ENCODE data around the gene MYH9. TPM values are rescaled to one million over a fixed set of nuclear protein-coding genes. Genes with fewer than 3 reads are reported as not detected.

The MYH9 gene
- total and polyA plus RNA-seq, 10 donors: 59.8 to 1,376 (median 711) TPM

DNA sequence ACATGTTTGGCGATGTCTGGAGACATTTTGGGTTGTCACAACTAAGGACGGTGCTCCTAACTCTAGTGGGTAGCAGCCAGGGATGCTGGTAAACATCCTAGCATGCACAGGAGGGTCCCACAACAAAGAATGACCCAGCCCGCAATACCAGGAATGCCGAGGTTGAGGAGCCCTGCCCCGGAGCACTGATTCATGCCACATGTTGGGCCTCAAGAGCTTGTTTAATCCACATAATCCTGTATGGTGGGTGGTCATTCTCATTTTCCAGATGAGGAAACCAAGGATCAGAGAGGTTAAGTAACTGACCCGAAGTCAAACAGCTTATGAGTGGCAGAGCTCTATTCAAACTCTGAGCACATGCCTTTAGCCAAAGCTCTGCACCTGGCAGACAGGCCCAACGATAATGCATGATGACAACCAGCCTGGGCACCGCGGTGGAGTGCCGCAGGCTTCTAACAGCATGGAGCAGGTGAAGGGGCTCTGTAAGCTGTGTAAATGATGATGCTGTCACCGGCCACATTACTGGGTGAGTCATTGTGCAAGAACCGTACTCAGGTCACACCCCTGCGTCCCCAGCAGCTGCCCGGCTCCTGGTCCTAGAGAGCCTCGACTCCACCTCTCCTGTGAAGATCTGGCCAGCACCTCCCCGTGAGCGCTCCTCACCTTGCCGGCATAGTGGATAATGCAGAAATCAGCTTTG, 76.2 kb downstream of the MYH9 start:
- peak overlapping the region in 1 of 8 donors; percentile 33 for H3K27ac ChIP-seq

DNA sequence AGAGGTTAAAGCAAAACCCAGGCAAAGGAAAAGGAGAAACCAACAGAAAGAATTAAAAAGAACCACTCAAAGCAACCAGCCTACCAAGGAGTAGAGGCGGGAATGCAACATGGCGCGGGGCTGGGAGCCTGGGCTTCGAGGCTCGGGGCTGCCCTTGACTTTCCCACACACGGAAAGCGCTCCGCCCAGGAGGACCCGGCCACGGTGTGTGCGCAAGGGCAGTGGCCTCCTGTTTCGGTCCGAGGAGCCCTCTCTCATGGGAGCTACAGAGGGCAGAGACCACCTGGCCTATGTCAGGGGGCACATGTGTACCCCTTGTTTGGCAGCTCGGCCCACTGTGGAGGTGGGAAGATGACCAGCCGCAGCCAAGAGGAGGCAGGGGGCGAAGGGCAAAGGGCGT, 78.9 kb downstream of the MYH9 start:
- Histone ChIP-seq H3K27ac (peak overlapping the region in 5 of 8 donors; percentile 5 to 62 (median 40)), H3K4me1 (peaks cover 0 to 37% (median 0%) of the 10 kb centered on the region in 6 donors), H3K27me3 (replicated peaks in 1 of 7) (no peaks in the 10 kb centered on the region), H3K4me3 (no peak overlapping the region), H3K36me3 (peaks cover 31 to 100% (median 97%) of the 10 kb centered on the region in 6 donors), H3K9me3 (no peaks in the 10 kb centered on the region)
- intact Hi-C loops (cut with DNase I; ENCODE audit: low total_unique reads): no loop called here
- peak; percentile 52 to 86 (median 71) for TF ChIP-seq POLR2AphosphoS5 (IDR thresholded peaks at IDR 0.05)
- TF ChIP-seq, protein P1, sequence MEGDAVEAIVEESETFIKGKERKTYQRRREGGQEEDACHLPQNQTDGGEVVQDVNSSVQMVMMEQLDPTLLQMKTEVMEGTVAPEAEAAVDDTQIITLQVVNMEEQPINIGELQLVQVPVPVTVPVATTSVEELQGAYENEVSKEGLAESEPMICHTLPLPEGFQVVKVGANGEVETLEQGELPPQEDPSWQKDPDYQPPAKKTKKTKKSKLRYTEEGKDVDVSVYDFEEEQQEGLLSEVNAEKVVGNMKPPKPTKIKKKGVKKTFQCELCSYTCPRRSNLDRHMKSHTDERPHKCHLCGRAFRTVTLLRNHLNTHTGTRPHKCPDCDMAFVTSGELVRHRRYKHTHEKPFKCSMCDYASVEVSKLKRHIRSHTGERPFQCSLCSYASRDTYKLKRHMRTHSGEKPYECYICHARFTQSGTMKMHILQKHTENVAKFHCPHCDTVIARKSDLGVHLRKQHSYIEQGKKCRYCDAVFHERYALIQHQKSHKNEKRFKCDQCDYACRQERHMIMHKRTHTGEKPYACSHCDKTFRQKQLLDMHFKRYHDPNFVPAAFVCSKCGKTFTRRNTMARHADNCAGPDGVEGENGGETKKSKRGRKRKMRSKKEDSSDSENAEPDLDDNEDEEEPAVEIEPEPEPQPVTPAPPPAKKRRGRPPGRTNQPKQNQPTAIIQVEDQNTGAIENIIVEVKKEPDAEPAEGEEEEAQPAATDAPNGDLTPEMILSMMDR (IDR thresholded peaks at IDR 0.05 in 8 of 11, conservative IDR thresholded peaks at IDR 0.05 in 3 of 11): no peak
- 61 to 88% (median 76%) methylated on average over 15 to 17 of the region's 17 CpGs for WGBS, 5 donors
- DNase-seq: no peak

More for the DNA sequence above, 76.2 kb downstream of the MYH9 start:
- intact Hi-C loops (cut with DNase I; ENCODE audit: low total_unique reads): no loop called here
- Histone ChIP-seq H3K4me1 (peaks cover 0 to 42% (median 2%) of the 10 kb centered on the region in 6 donors), H3K4me3 (no peak overlapping the region), H3K9me3 (no peaks in the 10 kb centered on the region), H3K27me3 (replicated peaks in 1 of 7) (no peaks in the 10 kb centered on the region), H3K36me3 (peaks cover 28 to 100% (median 95%) of the 10 kb centered on the region in 6 donors)
- TF ChIP-seq, protein P1 (IDR thresholded peaks at IDR 0.05 in 8 of 11, conservative IDR thresholded peaks at IDR 0.05 in 3 of 11): no peak
- TF ChIP-seq POLR2A (IDR thresholded peaks at IDR 0.05) (no peak), POLR2AphosphoS5 (IDR thresholded peaks at IDR 0.05) (peak in 2 of 3 donors; percentile 4 to 43)
- 75 to 85% (median 83%) methylated on average over 17 to 18 of the region's 18 CpGs for WGBS, 5 donors
- no peak for DNase-seq

DNA sequence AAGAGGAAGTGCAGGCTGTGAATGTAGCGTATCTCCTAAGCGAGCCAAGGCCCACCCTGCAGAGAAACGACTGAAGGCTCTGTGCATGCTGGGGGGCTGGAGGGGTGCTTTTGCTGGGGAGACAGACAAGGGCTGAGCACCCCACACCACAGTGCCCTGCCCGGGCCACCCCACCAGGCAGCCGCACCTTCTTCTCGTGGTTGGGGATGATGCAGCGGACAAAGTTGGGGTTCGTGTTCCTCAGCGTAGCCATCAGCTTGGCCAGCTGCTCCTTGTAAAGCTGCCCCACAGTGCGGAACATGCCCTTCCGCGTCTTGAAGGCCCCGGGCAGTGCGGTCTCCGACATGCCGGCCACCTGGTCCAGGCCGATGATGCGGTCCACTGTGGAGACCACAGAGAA, 81.5 kb downstream of the MYH9 start:
- 82 to 88% (median 85%) methylated on average over 14 to 18 of the region's 18 CpGs for WGBS, 5 donors
- intact Hi-C loops (cut with DNase I; ENCODE audit: low total_unique reads): no loop called here
- TF ChIP-seq POLR2AphosphoS5 (IDR thresholded peaks at IDR 0.05) (peak; percentile 25 to 71 (median 49)), POLR2A (IDR thresholded peaks at IDR 0.05) (no peak)
- Histone ChIP-seq H3K36me3 (peaks cover 25 to 100% (median 99%) of the 10 kb centered on the region in 6 donors), H3K4me1 (peaks cover 4 to 49% (median 10%) of the 10 kb centered on the region in 6 donors), H3K9me3 (no peaks in the 10 kb centered on the region), H3K27ac (peak overlapping the region in 4 of 8 donors; percentile 6 to 43 (median 30)), H3K4me3 (no peak overlapping the region), H3K27me3 (replicated peaks in 1 of 7) (no peaks in the 10 kb centered on the region)
- no peak for DNase-seq

DNA sequence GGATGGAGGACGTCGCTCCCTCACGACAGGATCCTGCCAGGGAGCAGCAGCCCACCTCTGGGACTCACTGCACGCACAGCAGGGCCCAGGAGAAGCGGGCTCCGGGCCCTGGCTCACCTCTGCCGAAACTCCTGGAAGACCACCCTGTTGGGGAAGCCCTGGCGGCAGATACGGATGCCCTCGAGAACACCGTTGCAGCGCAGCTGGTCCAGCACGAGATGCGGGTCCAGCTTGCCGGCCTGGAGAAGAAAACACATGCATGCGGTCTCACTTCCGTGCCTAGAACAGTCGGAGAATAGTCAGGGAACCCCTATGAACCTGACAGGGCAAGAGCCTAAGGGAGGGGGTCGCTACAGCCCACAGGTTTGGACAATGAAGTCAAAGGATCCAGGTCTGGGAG, 82.0 kb downstream of the MYH9 start:
- Histone ChIP-seq H3K9me3 (no peaks in the 10 kb centered on the region), H3K4me1 (peaks cover 4 to 53% (median 14%) of the 10 kb centered on the region in 6 donors), H3K4me3 (no peak overlapping the region), H3K36me3 (peaks cover 22 to 100% (median 99%) of the 10 kb centered on the region in 6 donors), H3K27me3 (replicated peaks in 1 of 7) (no peaks in the 10 kb centered on the region), H3K27ac (peak overlapping the region in 4 of 8 donors; percentile 6 to 43 (median 30))
- TF ChIP-seq POLR2A (IDR thresholded peaks at IDR 0.05) (no peak), POLR2AphosphoS5 (IDR thresholded peaks at IDR 0.05) (peak; percentile 31 to 78 (median 47))
- TF ChIP-seq, protein P1 (IDR thresholded peaks at IDR 0.05 in 8 of 11, conservative IDR thresholded peaks at IDR 0.05 in 3 of 11): no peak
- WGBS, 5 donors: 85 to 92% (median 90%) methylated on average over 17 to 19 of the region's 19 CpGs
- intact Hi-C loops (cut with DNase I; ENCODE audit: low total_unique reads): no loop called here
- no peak for DNase-seq

Measured in spleen (tissue), 11 donors.